HG02610 (cell line): Measurements from ENCODE around the gene RUNX2.

Experiments used
- ATAC-seq: cut with Tn5 transposase; IDR thresholded peaks from one replicate; pipeline ENCODE4 v1.9.1; 2021; ENCODE audit warnings: mild to moderate bottlenecking, moderate library complexity; ENCODE audit not compliant: unreplicated experiment

The RUNX2 gene

DNA sequence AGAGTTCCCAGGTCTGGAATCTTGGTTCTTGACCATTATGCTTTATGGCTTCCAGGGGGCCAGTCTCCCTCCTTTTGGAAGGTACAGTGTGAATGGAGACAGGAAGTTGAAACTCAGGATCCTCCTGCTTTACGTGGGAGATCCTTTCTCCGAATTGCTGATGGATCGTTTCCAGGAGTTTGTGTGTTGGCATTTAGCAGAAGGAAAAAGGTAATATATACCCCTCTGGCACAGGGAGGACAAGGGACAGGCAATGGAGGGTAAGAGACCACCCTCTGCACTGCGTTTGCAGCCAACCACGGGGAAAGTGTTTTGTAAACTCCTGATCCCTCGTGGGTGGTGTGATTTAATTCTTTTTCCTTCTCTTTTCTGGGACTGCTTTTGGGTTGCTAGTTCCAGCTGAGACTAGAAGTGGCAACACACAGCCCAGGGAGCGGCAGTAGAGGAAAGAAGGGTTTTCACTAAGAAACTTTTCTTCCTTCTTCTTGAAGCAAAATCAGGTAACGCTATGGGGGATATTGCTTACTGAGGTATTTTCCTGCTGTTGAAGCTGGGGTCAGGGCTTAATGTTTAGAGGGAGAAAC lies 307.2 kb downstream of the RUNX2 start:
- ATAC-seq, result no peak

DNA sequence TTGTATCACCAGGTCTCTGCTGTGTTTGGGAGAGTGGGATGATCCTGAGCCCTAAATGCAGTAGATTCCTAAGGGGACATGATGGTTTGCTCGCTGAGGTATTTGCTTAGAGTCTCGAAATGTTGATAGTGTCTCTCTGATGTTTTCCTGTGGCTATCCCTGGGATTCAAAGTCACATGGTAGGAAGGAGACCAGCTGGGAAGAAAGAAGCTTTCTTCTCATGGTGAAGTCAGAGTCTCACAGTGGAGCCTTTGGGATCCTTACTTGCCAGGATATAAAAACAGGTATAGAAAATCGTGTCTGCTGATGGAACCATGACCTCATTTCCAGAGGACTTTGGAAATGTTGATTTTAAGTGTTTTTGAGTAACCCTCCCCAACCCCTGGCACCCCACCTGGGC lies 308.9 kb downstream of the RUNX2 start:
- ATAC-seq, result no peak

GRCh38 chr6:45637611-45638257 lies 309.6 kb downstream of the RUNX2 start:
- no peak for ATAC-seq

GRCh38 chr6:45640081-45640491 lies 312.0 kb downstream of the RUNX2 start:
- no peak for ATAC-seq

GRCh38 chr6:45640811-45641210 lies 312.7 kb downstream of the RUNX2 start:
- no peak for ATAC-seq

DNA sequence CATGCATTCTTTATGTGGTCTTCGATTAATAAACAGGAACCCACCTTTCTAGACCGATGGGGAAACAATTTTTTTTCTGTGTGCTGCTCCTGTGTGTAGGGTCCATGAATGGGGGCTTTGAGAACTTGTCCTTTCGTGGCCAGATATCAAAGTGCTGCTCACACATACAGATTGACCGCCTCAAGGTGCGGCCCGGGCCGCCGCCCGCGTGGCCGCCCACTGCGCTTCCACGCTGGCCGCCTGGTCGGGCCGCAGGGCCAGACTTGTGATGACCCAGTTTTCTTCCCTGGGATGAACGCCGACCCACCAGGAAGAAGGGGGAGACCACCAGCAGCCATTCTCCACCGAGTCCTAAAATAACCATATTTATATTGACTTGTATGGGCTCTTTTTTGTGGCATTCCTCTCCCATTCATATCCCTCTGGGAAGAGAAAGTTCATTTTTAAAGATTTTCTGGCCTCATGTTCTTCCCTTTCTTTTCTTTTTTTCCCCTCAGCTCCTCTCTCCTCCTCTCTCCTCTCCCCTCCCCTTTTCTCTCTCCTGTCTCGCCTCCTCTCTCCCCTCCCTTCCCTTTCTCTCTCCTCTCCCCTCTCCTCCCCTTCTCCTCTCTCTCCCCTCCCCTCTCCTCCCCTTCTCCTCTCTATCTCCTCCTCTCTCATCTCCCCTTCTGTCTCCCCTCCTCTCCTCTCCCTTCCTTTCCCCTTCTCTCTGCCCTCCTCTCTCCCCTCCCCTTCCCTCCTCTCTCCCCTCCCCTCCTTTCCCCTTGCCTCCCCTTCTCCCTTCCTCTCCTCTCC lies 314.4 kb downstream of the RUNX2 start:
- no peak for ATAC-seq

DNA sequence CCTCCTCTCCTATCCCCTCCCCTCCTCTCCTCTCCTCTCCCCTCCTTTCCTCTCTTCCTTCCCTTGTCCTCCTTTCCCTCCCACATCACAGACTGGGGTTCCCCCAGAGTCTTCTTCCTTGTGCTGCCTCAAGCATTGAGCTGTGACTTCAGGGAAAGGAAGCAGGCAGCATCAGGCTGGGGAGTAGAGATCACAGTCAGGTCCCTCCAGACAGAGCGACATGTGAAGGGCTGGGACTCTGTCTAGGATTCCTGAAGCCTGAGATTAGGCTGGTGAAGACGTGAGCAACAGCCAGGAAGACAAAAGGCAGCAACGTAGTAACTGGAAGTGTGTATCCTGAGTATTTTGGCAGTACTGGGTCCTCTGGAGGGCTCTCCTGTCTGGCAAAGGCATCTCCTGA lies 315.0 kb downstream of the RUNX2 start:
- ATAC-seq, result no peak

DNA sequence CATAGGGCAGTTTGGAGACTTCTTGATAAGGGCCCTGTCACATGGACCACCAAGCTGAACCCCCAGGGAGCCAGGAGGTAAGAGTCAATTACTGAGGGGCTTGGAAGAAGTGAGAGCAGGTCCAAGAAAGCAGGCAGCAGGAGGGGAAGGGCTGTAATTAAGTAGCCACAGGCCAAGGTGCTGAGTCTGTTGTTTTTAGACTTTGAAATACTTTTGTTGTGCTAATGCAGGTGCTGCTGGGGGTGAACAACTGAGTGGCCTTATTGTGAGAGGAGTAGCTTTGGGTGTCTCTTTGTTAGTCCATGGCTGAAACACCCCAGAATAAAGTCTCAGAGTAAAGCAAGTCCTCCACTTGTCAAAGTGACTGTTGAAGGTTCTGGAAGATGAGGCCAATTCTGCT lies 316.6 kb downstream of the RUNX2 start:
- no peak for ATAC-seq

DNA sequence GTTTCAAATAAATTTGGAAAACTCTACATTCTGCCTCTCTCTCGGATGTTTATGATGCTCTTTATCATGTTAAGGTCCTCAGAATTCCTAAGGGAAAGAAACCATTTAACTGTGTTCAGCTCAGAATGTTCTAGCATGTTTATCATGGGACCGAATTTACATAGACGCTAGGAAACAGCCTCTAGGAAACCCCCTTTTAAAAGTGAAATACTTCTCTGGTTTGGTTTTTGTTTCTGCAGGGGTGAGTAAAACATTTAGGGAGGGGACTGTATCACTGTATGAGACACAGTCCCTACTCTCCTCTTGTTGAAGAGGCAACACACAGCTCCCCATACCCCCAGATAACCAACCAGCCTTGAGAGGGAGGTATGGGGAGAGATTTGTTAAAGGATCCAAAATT lies 317.2 kb downstream of the RUNX2 start:
- no peak for ATAC-seq

- no peak for ATAC-seq
Measured at GRCh38 chr6:45647341-45648261, 319.5 kb downstream of the RUNX2 start.

- no peak for ATAC-seq
Measured at GRCh38 chr6:45648262-45648620, 320.1 kb downstream of the RUNX2 start.

DNA sequence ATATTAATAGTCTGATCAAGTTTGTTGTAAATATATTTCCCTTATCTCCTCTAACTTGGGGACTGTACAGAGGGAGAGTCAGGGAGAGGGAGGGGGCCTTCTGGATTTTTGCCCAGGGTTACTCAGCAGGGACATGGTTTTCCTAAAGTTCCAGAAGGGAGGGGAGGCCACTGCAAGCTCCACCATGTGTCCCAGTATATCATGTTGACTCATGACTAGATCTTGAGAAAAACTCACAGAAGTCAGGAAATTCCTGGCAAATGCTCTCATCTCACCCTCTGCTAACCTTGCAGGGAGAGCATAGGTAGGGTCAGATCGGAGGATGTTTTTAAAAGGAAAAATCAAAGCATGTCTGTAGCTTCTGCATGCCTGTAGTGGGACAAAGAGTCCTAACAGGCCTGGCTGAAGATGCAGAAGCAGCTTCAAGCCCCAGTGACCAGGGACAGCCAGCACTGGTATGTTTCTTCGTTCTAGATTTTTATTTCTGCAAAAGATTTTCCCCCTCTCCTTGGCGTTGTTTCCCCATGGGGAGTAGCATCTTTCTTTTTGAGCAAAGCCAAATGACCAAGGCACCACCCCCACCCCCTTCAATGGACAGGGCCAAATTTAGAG lies 322.5 kb downstream of the RUNX2 start:
- ATAC-seq, result no peak

DNA sequence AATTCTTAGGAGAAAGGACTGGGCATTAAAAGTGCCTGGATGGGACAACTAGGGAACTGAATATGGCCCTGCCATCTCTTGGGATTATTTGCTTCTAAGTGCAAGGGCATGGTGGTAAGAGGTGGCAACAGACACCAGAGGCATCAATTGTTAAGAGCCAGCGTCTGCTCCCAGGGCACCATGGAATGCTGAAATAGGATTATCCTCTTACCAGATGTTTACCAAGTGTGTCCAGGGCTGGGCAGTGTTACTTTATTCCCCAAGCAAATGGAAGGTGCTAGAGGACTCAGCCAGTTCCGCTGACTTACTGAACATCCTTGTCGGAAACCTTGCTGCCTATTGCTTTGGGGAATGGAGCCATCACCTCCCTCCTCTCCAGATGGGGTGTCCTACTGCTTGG lies 323.2 kb downstream of the RUNX2 start:
- ATAC-seq, result no peak

DNA sequence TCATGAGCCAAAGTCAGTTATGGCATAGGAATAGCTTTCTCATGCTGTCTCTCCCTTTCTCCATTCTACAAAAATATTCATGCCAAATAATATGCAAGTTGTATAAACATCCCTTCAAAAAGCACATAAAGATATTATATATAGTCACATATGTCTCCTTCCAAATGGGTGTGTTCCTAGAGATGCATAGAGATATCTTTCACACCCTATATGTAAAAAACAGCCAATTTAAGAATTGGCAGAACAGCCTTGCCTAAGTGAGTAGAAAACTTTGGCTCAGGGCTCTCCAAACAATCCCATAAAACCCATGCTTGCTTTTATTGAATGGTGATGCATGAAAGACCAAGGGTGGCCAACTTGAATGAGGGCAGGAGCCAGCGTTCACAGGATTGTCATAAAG lies 324.3 kb downstream of the RUNX2 start:
- no peak for ATAC-seq

GRCh38 chr6:45653117-45653883 lies 325.2 kb downstream of the RUNX2 start:
- no peak for ATAC-seq

- no peak for ATAC-seq
Measured at GRCh38 chr6:45654673-45655072, 326.5 kb downstream of the RUNX2 start.

- ATAC-seq, result no peak
Measured at GRCh38 chr6:45655745-45656476, 327.8 kb downstream of the RUNX2 start.

- no peak for ATAC-seq
Measured at GRCh38 chr6:45657226-45657625, 329.1 kb downstream of the RUNX2 start.

DNA sequence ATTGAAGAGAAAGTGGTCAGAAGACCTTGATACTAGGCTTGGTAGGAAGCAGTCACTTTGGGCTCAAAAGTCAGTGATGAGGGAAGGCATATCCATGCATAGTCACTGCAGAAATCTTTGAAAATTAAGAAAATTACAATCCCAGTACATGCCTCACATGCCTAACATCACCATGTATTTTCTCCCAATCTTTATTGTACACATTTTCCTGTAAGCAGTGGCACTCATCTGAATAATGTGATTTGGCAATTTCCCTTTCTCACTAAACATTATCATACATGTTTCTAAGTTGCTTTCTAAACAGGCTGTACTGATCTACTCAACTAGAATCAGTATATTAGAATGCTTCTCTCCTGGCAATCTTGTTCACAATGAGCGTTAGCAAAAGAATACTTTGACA lies 330.3 kb downstream of the RUNX2 start:
- no peak for ATAC-seq
